ENCODE results near the gene MAP3K19. TPM values are rescaled to one million over a fixed set of nuclear protein-coding genes. Genes with fewer than 3 reads are reported as not detected.
A peak's percentile ranks its signal among the peaks of the same experiment; 100 is the strongest.

Gene MAP3K19
- total RNA-seq, 5 donors from 2014 or later (not counting 1 experiment from before 2014, with no cell fraction given): not detected

DNA sequence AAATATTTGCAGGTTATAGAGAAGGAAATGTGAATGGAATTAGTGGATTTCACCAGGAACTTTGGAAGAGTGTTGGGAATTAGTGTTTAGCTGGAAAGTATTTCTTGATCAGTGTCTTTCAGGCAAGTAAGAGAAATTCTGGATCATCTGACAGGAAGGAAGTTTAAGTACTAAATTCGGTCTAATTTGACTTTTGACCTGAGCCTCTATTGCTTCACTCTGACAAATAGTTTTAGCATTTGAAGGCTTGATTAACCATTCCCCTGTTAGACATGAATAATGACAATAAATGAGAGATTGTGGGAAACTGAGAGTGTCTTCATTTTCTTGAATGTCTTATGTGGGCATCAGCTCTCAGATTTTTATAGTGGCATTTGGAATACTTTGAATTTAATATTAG, 112.6 kb downstream of the MAP3K19 start:
- ChIA-PET POLR2A (no interaction called here), CTCF (interaction anchor here in 1 of 2 donors (0.5 to 1.2 kb wide), 2 partner anchors 17 to 771 kb away, joined by 3 to 4 read pairs; no protein-coding TSS in a partner anchor)
- peaks cover 2 to 18% of the 10 kb centered on the region in 2 donors for H3K36me3 ChIP-seq (ENCODE audit: control insufficient read depth in 2 of 2, extremely low read depth in 1 of 2, insufficient read depth in 1 of 2, low read length in 1 of 2)
- no peaks in the 10 kb centered on the region for H3K27me3 Mint-ChIP-seq
- no peaks in the 10 kb centered on the region for H3K9me3 Mint-ChIP-seq
- no peaks in the 10 kb centered on the region for H3K27me3 ChIP-seq (replicated peaks in 1 of 2; ENCODE audit: control insufficient read depth in 2 of 2, extremely low read depth in 1 of 2, insufficient read depth in 2 of 2, low read length in 1 of 2)
- whole genome bisulfite sequencing (ENCODE audit: insufficient coverage): no CpG with 5 or more reads among the region's 1 CpG
- peak overlapping the region in 1 of 3 donors; percentile 10 for H3K4me3 Mint-ChIP-seq
- H3K4me3 ChIP-seq (ENCODE audit: control insufficient read depth in 1 of 2, extremely low read depth in 1 of 2, low read length in 1 of 2): no peak overlapping the region
- peaks cover 66 to 73% (median 72%) of the 10 kb centered on the region in 3 donors for H3K4me1 Mint-ChIP-seq
- ATAC-seq (replicated peaks in 1 of 4): no peak
- H3K4me1 ChIP-seq (ENCODE audit: control insufficient read depth in 1 of 2, extremely low read depth in 1 of 2, insufficient read depth in 2 of 2, low read length in 2 of 2): peaks cover 13 to 19% of the 10 kb centered on the region in 2 experiments
- no peak for DNase-seq
- no peak overlapping the region for H3K27ac ChIP-seq (ENCODE audit: low read length)
- peaks cover 32% of the 10 kb centered on the region for H3K36me3 Mint-ChIP-seq
- H3K9me3 ChIP-seq: no peaks in the 10 kb centered on the region
- H3K27ac Mint-ChIP-seq: peak overlapping the region; percentile 9 to 45

DNA sequence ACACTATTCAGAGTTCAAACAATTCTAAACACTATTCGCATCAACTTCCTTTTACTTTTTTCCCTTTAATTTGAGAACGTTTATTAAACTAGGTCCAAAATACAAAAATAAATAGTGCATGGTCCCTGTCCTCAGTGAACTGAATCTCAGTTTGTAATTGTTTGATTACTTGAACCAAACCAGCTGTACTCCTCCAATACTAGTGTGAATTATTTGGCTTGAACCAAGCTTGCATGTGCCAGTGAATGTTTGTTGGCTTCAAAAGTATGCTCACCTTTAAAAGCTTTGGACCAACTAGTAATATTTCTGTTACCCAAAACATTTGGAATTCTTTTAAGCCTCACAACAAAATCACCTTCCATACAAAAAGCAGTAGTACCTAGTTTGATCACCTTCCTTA, 113.1 kb downstream of the MAP3K19 start:
- H3K4me3 Mint-ChIP-seq: peak overlapping the region in 1 of 3 donors; percentile 10
- peaks cover 0 to 13% of the 10 kb centered on the region in 2 donors for H3K36me3 ChIP-seq (ENCODE audit: control insufficient read depth in 2 of 2, extremely low read depth in 1 of 2, insufficient read depth in 1 of 2, low read length in 1 of 2)
- ChIA-PET POLR2A (no interaction called here), CTCF (interaction anchor here in 1 of 2 donors (0.5 to 1.2 kb wide), 2 partner anchors 17 to 772 kb away, joined by 3 to 4 read pairs; no protein-coding TSS in a partner anchor)
- no peaks in the 10 kb centered on the region for H3K27me3 Mint-ChIP-seq
- H3K4me1 ChIP-seq (ENCODE audit: control insufficient read depth in 1 of 2, extremely low read depth in 1 of 2, insufficient read depth in 2 of 2, low read length in 2 of 2): peaks cover 13 to 22% of the 10 kb centered on the region in 2 experiments
- ATAC-seq (replicated peaks in 1 of 4) (no peak), DNase-seq (no peak)
- no peaks in the 10 kb centered on the region for H3K27me3 ChIP-seq (replicated peaks in 1 of 2; ENCODE audit: control insufficient read depth in 2 of 2, extremely low read depth in 1 of 2, insufficient read depth in 2 of 2, low read length in 1 of 2)
- H3K36me3 Mint-ChIP-seq: peaks cover 31% of the 10 kb centered on the region
- H3K27ac ChIP-seq (ENCODE audit: low read length): no peak overlapping the region
- no CpG with 5 or more reads among the region's 2 CpGs for WGBS (ENCODE audit: insufficient coverage)
- no peak overlapping the region for H3K4me3 ChIP-seq (ENCODE audit: control insufficient read depth in 1 of 2, extremely low read depth in 1 of 2, low read length in 1 of 2)
- peaks cover 67 to 76% (median 74%) of the 10 kb centered on the region in 3 donors for H3K4me1 Mint-ChIP-seq
- no peaks in the 10 kb centered on the region for H3K9me3 ChIP-seq
- no peak overlapping the region for H3K27ac Mint-ChIP-seq
- H3K9me3 Mint-ChIP-seq: no peaks in the 10 kb centered on the region

DNA sequence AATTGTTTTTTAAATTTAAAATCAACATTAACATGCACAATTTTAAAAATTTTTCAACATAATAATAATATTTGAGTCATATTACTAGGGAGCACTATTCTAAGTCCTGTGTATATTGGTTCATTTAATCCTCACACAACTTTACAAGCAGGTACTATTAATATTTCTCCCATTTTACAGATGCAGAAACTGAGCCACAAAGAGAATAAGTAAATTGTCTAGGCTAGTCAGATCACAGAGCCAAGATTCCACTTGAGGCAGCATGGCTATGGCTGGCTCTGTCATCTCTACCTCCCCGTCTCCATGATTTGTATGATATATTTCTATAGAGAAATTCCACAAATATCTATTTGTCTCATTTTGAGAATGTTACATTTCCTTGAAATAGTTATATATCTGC, 113.5 kb downstream of the MAP3K19 start:
- Histone ChIP-seq H3K27me3 (replicated peaks in 1 of 2; ENCODE audit: control insufficient read depth in 2 of 2, extremely low read depth in 1 of 2, insufficient read depth in 2 of 2, low read length in 1 of 2) (no peaks in the 10 kb centered on the region), H3K4me1 (ENCODE audit: control insufficient read depth in 1 of 2, extremely low read depth in 1 of 2, insufficient read depth in 2 of 2, low read length in 2 of 2) (peaks cover 13 to 22% of the 10 kb centered on the region in 2 experiments), H3K36me3 (ENCODE audit: control insufficient read depth in 2 of 2, extremely low read depth in 1 of 2, insufficient read depth in 1 of 2, low read length in 1 of 2) (peaks cover 0 to 10% of the 10 kb centered on the region in 2 donors), H3K9me3 (no peaks in the 10 kb centered on the region), H3K4me3 (ENCODE audit: control insufficient read depth in 1 of 2, extremely low read depth in 1 of 2, low read length in 1 of 2) (no peak overlapping the region), H3K27ac (ENCODE audit: low read length) (no peak overlapping the region)
- DNase-seq (no peak), ATAC-seq (replicated peaks in 1 of 4) (no peak)
- Mint-ChIP-seq H3K27ac (no peak overlapping the region), H3K4me3 (peak overlapping the region in 1 of 3 donors; percentile 23), H3K9me3 (no peaks in the 10 kb centered on the region), H3K36me3 (peaks cover 31% of the 10 kb centered on the region), H3K4me1 (peaks cover 67 to 78% (median 74%) of the 10 kb centered on the region in 3 donors), H3K27me3 (no peaks in the 10 kb centered on the region)
- ChIA-PET CTCF (no interaction called here), POLR2A (no interaction called here)
- no CpG with 5 or more reads among the region's 1 CpG for whole genome bisulfite sequencing (ENCODE audit: insufficient coverage)

DNA sequence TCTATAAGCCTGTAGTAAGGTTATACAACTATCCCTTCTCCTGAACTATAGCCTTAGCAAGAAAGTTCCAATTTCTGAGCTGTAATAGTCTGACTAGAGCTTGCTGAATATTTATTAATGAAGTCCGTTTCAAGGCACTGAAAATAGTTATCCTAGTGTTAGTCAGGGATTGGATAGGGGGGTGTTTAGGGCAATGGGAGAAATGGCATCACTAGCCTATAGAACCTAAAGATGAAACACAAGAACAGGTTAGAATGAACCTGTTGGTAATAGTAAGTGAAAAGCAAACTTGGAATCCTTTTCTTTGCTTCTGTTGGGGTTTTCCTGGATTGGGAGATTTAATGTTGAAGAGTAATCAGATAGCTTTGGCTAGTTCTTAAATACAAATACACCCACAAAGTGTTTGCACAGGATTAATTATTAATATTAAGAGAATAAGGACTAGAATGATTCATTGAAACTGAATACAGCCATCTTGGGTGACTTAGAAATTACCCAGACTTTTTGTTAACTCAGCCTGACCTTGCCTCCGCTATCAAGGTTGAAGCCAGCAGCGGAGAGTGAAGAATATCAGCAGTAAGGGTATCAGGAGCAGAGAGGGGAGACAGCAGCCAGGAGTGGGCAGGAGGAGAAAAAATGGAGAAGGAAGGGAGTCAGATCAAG, 114.3 kb downstream of the MAP3K19 start:
- Mint-ChIP-seq H3K4me3 (peak overlapping the region in 1 of 3 donors; percentile 23), H3K9me3 (no peaks in the 10 kb centered on the region), H3K36me3 (peaks cover 29% of the 10 kb centered on the region), H3K4me1 (peaks cover 66 to 77% (median 73%) of the 10 kb centered on the region in 3 donors), H3K27me3 (no peaks in the 10 kb centered on the region), H3K27ac (no peak overlapping the region)
- Histone ChIP-seq H3K4me3 (ENCODE audit: control insufficient read depth in 1 of 2, extremely low read depth in 1 of 2, low read length in 1 of 2) (no peak overlapping the region), H3K27me3 (replicated peaks in 1 of 2; ENCODE audit: control insufficient read depth in 2 of 2, extremely low read depth in 1 of 2, insufficient read depth in 2 of 2, low read length in 1 of 2) (no peaks in the 10 kb centered on the region), H3K9me3 (no peaks in the 10 kb centered on the region), H3K27ac (ENCODE audit: low read length) (no peak overlapping the region), H3K4me1 (ENCODE audit: control insufficient read depth in 1 of 2, extremely low read depth in 1 of 2, insufficient read depth in 2 of 2, low read length in 2 of 2) (peaks cover 13 to 25% of the 10 kb centered on the region in 2 experiments), H3K36me3 (ENCODE audit: control insufficient read depth in 2 of 2, extremely low read depth in 1 of 2, insufficient read depth in 1 of 2, low read length in 1 of 2) (peaks cover 0 to 6% of the 10 kb centered on the region in 2 donors)
- POLR2A ChIA-PET: interaction anchor here in 1 of 2 donors (1.2 kb wide), 1 partner anchor 89 kb away, joined by 3 read pairs; no protein-coding TSS in a partner anchor
- DNase-seq: no peak
- ATAC-seq (replicated peaks in 1 of 4): no peak
- 100% methylated on average over 3 of the region's 3 CpGs for WGBS (ENCODE audit: insufficient coverage)
- CTCF ChIA-PET: interaction anchor here in 1 of 2 donors (1.0 kb wide), 1 partner anchor 34 kb away, joined by 3 read pairs; no protein-coding TSS in a partner anchor

DNA sequence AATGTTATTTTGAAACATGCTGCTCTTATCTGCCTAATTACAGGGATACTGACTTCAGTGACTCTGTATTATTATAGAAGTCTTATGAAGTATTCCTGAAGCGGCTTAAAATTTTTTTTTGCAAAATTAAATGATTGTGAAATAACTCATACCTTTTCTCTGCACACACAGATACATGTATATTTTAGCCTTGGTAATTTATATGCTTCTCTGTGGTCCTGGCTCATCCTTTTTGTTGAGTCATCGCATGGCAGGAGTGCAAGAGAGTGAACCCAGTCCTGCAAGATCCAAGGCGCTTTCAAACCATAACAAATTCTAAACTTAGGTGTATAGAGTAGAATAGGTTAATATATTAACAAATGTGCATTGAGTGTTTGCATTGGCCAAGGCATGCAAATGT, 120.1 kb downstream of the MAP3K19 start:
- Mint-ChIP-seq H3K36me3 (peaks cover 32% of the 10 kb centered on the region), H3K27me3 (no peaks in the 10 kb centered on the region), H3K9me3 (no peaks in the 10 kb centered on the region), H3K4me1 (peaks cover 73 to 87% (median 85%) of the 10 kb centered on the region in 3 donors), H3K27ac (no peak overlapping the region), H3K4me3 (peak overlapping the region in 1 of 3 donors; percentile 60)
- ChIA-PET CTCF (interaction anchor here (1.1 to 1.3 kb wide), 4 partner anchors 9 to 523 kb away, joined by 3 to 4 read pairs (median 4); partner anchors contain the start of gene CCNT2 (in 1 of the 2)), POLR2A (interaction anchor here (0.6 to 0.8 kb wide), 4 partner anchors 8 to 964 kb away, joined by 3 to 4 read pairs (median 3); partner anchors contain the start of gene CCNT2 (in 1 of the 2))
- no peaks in the 10 kb centered on the region for H3K27me3 ChIP-seq (replicated peaks in 1 of 2; ENCODE audit: control insufficient read depth in 2 of 2, extremely low read depth in 1 of 2, insufficient read depth in 2 of 2, low read length in 1 of 2)
- DNase-seq (no peak), ATAC-seq (replicated peaks in 1 of 4) (no peak)
- peaks cover 20 to 27% of the 10 kb centered on the region in 2 experiments for H3K4me1 ChIP-seq (ENCODE audit: control insufficient read depth in 1 of 2, extremely low read depth in 1 of 2, insufficient read depth in 2 of 2, low read length in 2 of 2)
- H3K9me3 ChIP-seq: no peaks in the 10 kb centered on the region
- WGBS (ENCODE audit: insufficient coverage): no CpG with 5 or more reads among the region's 3 CpGs
- peaks cover 3 to 25% of the 10 kb centered on the region in 2 donors for H3K36me3 ChIP-seq (ENCODE audit: control insufficient read depth in 2 of 2, extremely low read depth in 1 of 2, insufficient read depth in 1 of 2, low read length in 1 of 2)
- H3K27ac ChIP-seq (ENCODE audit: low read length): no peak overlapping the region
- H3K4me3 ChIP-seq (ENCODE audit: control insufficient read depth in 1 of 2, extremely low read depth in 1 of 2, low read length in 1 of 2): no peak overlapping the region

DNA sequence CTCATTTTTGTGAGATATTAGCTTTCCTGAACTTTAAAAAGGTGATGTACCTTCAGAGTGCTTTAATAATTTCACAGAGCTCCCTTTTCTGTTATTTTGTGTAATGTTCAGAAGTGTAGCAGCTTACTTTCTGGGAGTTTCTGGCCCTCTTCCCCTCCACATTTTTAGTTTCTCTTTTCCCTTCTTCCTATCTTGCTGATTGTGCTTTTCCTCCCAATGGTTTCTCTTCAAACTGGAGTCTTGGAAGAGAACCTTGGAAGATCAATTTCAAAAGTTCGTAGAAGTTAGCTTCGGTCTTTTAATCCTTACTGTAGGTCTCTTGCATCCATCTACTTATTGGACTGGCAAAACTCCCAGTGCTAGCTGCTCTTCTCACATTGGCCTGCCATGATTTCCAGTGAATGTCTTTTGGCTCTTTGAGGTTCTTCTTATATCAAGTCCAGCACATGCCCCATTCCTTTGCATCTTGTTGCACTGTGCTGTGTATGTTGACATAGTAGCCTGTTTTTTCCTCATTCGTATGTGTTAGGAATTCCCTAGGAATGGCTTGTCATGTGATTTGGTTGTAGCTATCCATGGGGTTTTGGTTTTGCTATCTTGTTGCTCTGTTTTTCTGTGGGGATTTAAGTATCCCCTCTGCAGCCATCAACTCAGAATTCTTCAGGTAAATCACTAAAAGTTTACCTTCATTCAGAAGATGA, 120.9 kb downstream of the MAP3K19 start:
- H3K27me3 Mint-ChIP-seq: no peaks in the 10 kb centered on the region
- H3K36me3 ChIP-seq (ENCODE audit: control insufficient read depth in 2 of 2, extremely low read depth in 1 of 2, insufficient read depth in 1 of 2, low read length in 1 of 2): peaks cover 3 to 25% of the 10 kb centered on the region in 2 donors
- H3K27ac Mint-ChIP-seq: peak overlapping the region; percentile 3 to 37
- WGBS (ENCODE audit: insufficient coverage): 91% methylated on average over 3 of the region's 3 CpGs
- DNase-seq (no peak), ATAC-seq (replicated peaks in 1 of 4) (no peak)
- H3K36me3 Mint-ChIP-seq: peaks cover 31% of the 10 kb centered on the region
- H3K27me3 ChIP-seq (replicated peaks in 1 of 2; ENCODE audit: control insufficient read depth in 2 of 2, extremely low read depth in 1 of 2, insufficient read depth in 2 of 2, low read length in 1 of 2): no peaks in the 10 kb centered on the region
- CTCF ChIA-PET: interaction anchor here in 1 of 2 donors (1.1 kb wide), 1 partner anchor 8 kb away, joined by 3 read pairs; the partner anchor contains the start of gene CCNT2
- H3K27ac ChIP-seq (ENCODE audit: low read length): no peak overlapping the region
- peaks cover 23 to 24% of the 10 kb centered on the region in 2 experiments for H3K4me1 ChIP-seq (ENCODE audit: control insufficient read depth in 1 of 2, extremely low read depth in 1 of 2, insufficient read depth in 2 of 2, low read length in 2 of 2)
- H3K9me3 ChIP-seq: no peaks in the 10 kb centered on the region
- H3K4me1 Mint-ChIP-seq: peaks cover 74 to 87% (median 86%) of the 10 kb centered on the region in 3 donors
- peak overlapping the region; percentile 11 to 60 (median 59) for H3K4me3 Mint-ChIP-seq
- POLR2A ChIA-PET: interaction anchor here in 1 of 2 donors (0.7 kb wide), 1 partner anchor 8 kb away, joined by 3 read pairs; the partner anchor contains the start of gene CCNT2
- no peaks in the 10 kb centered on the region for H3K9me3 Mint-ChIP-seq
- no peak overlapping the region for H3K4me3 ChIP-seq (ENCODE audit: control insufficient read depth in 1 of 2, extremely low read depth in 1 of 2, low read length in 1 of 2)
